Stimulated activated CD8-positive, alpha-beta memory T cell treated with anti-CD3 and anti-CD28 coated beads, Interleukin-15, amount 100 ng/mL, for 4 hours (primary cell): Measurements from ENCODE around the gene MAML2.

Source experiments
- DNase-seq, 2 donors: peaks; one replicate each; pipeline ENCODE4 v3.0.0-alpha.2; 2020; ENCODE audit warnings: low read depth in 2 of 2

Gene MAML2

DNA sequence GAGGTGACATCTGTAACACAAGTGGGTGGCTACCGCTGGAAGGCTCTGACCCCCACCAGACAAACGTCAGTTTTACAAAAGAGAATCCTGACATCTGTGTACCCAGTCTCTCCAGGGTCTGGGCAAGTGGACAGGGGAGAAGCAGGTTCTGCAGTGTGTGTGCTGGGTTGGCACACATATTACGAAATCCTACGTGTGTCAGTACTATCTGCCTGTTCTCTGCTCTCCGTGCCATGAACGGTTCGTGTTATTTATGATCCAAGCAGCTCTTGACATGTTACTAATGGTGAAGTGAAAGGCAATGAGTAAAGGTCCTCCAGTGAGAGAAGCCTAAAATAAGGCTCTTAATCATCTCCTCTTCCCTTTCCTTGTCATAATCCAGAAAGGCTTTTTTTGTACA lies 217.6 kb downstream of the MAML2 start:
- no peak for DNase-seq

GRCh38 chr11:96124155-96124554 lies 218.8 kb downstream of the MAML2 start:
- no peak for DNase-seq

GRCh38 chr11:96123301-96123700 lies 219.7 kb downstream of the MAML2 start:
- no peak for DNase-seq

DNA sequence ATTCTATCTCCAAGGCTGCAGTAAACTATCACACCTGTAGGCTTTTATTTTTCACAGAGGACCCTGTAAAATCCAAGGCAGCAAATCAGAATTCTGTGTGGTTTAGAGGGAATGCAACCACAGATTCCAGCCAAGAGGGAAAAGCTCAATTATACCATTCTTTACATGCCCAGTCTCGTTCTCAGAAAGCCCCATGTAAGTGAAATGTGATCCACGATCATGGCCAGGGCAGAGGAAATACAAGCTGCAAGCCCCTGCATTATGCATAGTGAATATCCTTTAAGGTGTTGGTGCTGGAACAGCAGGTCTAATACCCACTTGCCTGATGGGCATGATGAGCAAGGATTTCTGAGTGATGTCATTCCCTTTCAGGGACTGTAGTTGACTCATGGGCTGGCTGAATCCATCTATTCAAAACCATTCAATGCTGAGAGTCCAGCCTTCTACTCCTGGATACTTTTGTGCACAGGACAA lies 220.4 kb downstream of the MAML2 start:
- DNase-seq: no peak

- DNase-seq: no peak
These were observed 223.8 kb downstream of the MAML2 start for GRCh38 chr11:96119211-96119610.

DNA sequence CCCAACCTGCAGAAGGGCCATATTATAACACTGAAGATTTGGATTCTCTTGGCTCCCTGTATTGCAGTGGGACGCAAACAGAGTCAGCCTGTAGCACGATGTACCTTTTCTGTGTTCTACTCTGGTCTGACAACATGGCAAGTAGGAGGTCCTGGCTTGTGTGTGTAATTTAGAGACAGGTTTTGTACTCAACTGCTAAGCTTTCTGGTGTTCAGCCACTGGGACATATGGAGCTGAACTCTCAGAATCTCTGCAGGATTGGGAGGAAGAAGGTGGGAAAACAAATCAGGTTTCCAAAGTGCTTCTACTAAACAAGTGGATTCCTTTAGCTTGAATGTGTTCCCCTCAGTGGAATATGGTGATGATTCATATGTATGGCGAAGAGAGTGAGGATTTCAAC lies 226.6 kb downstream of the MAML2 start:
- no peak for DNase-seq

GRCh38 chr11:96114178-96115064 lies 228.6 kb downstream of the MAML2 start:
- DNase-seq: no peak

DNA sequence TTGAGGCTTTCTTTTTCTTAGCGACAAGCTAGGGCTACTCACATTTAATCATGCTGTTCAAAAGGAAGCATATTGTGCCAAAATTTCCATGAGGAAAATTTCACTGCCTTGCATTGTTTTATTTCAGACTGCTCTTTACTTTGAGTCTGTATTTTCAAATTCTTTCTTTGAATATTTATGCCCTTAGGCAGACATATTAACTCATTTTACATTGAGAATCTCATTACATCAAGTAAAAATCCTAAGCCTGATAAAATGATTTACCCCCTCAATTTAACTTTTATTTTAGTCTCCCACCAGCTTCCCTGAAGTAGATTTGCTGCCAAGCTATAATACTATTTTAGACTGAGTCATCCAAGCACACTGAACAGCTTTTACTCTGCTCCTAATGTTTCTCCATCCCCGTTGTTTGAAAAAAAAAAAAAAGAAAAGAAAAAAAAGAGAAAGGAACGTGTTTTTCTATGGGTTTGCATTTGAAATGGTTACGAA lies 229.8 kb downstream of the MAML2 start:
- no peak for DNase-seq

DNA sequence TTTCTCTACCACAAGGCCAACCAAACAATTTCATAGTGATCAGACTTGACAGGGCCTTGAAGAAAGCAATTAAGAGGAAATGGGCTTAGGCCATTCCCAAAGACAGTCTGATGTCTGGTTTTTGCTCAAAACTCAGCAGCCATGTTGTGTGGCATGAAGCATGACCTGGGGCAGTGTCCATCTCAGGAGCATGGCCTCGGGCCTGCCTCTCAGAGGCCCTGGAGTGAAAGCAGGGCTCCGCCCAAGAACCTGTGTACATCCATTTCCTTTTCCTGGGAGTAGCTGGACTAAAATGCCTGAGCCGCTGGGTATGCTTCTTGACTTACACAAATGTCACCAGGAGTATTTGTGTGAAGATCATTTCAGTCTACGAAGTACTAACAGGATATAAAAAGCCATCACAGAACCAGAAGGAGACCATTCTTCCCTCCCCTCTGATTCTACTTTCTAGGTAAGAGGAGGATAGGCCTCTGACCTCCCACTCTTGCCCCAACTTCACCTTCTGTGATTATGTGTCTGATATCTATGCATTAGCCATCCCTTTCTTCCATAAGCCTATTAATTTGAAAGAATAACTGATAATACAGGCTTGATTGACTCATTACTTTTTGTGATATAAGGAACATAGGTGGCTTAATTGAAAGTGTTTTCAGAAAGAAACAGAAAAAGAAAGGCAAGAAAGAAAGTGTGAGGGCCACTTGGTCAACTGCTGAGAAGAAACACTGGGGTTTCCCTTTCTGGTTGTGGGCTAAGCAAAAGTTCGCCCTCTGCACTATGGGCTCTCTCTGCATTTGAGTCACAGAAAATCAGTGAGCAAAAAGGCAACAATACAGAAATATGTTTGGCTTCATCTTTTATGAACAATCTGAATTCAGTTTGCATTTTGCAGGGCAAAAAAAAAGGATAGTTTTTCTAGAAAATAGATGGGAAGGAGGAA lies 230.5 kb downstream of the MAML2 start:
- DNase-seq: no peak

- no peak for DNase-seq
These were observed 231.7 kb downstream of the MAML2 start for GRCh38 chr11:96111308-96111707.

DNA sequence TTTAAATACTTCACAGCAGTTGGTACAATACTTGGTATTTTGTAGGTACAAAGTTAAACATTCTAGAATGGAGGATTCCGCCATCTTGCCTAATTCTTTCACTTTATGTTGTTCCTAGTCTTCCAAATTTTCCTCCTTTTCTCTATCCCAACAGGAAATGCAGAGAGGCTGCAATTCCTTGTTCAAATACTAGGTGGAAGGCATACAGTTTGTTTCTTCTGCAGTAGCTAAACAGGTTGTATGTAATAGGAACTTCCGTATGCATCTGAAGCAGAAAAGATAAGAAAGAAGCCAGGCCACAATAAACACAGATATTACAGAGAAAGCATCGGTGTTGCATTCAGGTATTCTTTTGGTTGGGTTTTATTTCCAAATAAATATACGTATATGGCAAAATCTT lies 232.7 kb downstream of the MAML2 start:
- no peak for DNase-seq

- no peak for DNase-seq
These were observed 233.5 kb downstream of the MAML2 start for GRCh38 chr11:96109331-96110030.

DNA sequence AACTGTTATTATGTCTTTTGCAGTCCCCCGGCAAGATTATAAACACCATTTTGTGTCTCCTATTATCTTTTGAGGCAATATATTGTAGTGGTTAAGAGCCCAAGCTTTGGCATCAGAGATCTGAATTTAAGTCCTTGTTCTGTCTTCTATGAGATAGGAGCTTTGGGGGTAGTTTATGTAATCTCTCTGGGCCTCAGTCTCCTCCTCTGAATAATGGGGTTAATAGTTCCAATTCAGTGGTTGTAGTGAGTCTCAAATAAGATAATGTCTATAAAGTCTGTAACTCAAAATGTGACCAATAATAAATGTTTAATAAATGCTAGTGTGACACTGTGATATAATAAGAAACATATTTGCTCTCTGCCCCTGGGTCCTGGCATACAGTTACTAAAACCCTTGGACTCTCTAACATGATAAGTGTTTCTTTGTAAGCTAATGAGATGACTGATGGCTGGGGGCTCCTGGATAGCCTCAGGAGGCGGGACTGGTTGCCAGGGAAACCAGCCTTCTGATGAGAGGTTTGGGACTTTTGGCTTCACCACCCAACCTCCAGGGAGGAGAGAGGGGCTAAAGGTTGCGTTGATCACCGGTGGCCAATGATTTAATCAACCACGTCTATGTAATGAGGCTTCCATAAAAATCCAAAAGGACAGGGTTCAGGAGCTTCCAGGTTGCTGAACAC lies 235.7 kb downstream of the MAML2 start:
- no peak for DNase-seq

DNA sequence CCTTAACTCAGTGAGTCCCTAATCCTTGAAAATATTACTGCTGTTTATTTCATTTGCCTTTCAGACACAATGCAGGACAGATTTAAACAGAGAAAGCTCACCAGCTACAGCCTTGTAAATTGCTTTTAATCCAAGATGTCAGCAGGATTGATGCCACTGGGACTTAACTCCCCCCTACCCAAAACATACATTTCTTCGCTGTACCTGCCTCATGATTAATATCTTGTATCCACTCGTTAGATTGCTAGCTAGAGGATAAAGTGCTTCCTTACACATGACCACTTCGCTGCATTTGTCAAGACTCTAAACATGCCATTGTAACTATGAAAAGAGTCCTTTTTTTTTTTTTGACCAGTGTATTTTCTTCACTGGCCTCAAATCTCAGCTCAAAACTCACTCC lies 236.3 kb downstream of the MAML2 start:
- no peak for DNase-seq

DNA sequence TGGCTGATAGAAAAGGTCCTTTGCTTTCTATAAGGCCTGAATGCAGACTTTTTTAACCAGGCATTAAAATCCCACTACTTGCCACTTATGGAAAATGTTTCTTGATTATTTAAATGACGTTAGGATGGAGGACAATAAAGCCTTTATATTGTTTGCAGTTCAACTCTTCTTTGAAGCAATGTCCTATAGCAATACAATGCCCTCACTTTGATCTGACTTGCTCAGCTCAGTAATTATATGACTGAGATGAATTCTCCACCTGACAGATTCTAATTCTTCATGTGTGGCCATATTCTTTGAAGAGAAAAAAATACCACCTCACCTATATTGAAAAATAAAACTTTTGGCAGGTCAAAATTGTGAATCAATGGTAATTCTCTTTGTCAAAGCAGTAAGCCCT lies 237.1 kb downstream of the MAML2 start:
- DNase-seq: no peak

DNA sequence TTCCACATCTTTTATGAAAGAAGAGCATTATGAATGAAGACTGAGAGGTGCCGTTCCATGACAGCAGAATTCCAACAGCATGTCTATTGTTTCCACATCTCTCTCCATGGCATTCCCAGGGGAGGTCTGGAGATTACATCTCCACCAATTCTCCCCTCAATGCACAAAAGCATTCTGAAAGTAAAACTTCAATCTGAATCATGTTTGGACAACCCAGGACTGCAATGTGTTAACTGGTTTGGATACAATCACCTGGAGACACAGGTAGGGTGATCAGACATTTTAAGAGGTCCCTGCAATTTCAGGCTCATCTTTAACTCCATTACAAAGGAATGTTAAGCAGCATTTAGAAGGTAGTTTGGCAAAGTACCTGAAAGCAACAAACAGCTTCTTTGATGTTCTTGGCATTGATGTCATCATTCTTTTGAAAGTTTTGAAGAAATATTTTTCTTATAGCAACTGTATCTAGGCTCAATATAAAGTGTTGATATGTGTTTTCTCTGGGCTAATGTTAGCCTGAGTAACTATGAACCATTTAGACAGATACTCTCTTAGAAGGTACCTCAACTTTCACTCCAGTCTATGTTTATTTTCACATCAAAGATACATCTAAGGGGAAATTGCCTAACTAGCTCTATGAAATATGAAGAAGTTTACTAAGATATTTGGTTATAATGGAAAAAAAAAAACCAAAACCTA lies 237.6 kb downstream of the MAML2 start:
- no peak for DNase-seq

DNA sequence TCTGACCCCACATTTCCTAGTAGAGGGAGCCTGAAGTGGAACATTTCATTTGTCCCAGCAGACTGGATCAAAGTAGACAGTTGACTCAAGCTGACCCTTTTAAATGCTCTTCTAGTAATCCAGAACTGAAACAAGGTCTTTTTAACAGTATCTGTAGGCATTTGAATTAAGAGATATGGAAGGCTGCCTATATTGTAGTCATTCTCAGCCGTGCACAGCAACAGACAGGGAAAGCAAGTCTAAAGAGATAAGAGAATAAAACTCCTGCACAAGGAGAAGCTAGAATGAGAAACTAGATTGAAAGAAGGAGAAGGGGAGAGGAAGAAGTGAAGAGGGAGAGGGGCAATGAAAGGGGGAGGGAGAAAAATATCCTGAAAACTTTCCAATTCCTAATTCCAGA lies 238.5 kb downstream of the MAML2 start:
- no peak for DNase-seq

DNA sequence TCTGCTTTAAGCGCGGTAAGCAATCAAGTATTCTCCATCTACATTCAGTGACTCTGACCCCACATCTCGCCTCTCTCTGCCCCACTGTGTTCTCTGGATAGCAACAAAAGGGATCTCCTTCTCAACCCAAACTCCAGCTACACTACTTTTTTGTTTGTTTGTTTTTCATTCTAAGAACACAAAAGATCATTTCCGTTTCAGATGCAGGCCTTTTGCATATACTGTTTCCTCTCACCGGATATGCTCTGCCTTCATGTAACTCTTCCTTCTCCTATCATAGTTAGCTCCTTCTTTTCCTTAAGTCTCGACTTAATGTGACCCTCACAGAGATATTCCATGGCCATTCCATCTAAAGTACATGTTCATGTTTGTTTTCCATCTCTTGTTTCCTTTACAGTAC lies 239.3 kb downstream of the MAML2 start:
- no peak for DNase-seq

- DNase-seq: no peak
These were observed 239.9 kb downstream of the MAML2 start for GRCh38 chr11:96103102-96103501.

- DNase-seq: no peak
These were observed 240.3 kb downstream of the MAML2 start for GRCh38 chr11:96102664-96103078.

- DNase-seq: no peak
These were observed 241.8 kb downstream of the MAML2 start for GRCh38 chr11:96101146-96101545.
